Right lobe of liver (tissue), 6 donors: ENCODE results near the gene SSBP3. TPM values are rescaled to one million over a fixed set of nuclear protein-coding genes. Genes with fewer than 3 reads are reported as not detected.

Experiments
- ATAC-seq, 4 donors: fragments of 200-7000 bp; cut with Tn5 transposase; one replicate each; pipeline ENCODE4 v1.9.1; 2020; ENCODE audit warnings: mild to moderate bottlenecking in 4 of 4, moderate library complexity in 4 of 4
- DNase-seq, 3 donors: peaks; one replicate each; pipeline ENCODE4 v3.0.0-alpha.2; 2020
- H3K27ac ChIP-seq, 3 donors: fragments of 200-600 bp; one replicate each; pipeline ENCODE4 v1.8.0; 2022
- H3K27me3 ChIP-seq, 2 donors: fragments of 200-600 bp; one replicate each; pipeline ENCODE4 v1.8.0; 2022
- H3K36me3 ChIP-seq, 4 donors: fragments of 200-600 bp; sonication (generic) in 1 of 4; one replicate each; pipeline versions ENCODE4 v1.5.1 to v1.8.0; 2017 to 2022; ENCODE audit warnings: control low read depth in 1 of 4
- H3K4me1 ChIP-seq, 4 donors: fragments of 200-600 bp; sonication (generic) in 1 of 4; one replicate each; pipeline versions ENCODE4 v1.5.1 to v1.8.0; 2017 to 2022; ENCODE audit warnings: control low read depth in 1 of 4
- H3K4me3 ChIP-seq, 3 donors: fragments of 200-600 bp; one replicate each; pipeline ENCODE4 v1.8.0; 2022
- H3K9me3 ChIP-seq, 4 donors: fragments of 200-600 bp; sonication (generic) in 1 of 4; one replicate each; pipeline versions ENCODE4 v1.5.1 to v1.8.0; 2017 to 2022; ENCODE audit warnings: control low read depth in 1 of 4
- POLR2A ChIP-seq: fragments of 450-650 bp; IDR thresholded peaks from one replicate; pipeline ENCODE4 v1.6.1; 2017; ENCODE audit warnings: antibody characterized with exemption, mild to moderate bottlenecking
- WGBS: methylation state at CpG from one replicate; pipeline ENCODE4 v1.1.6; 2018; ENCODE audit warnings: low coverage, low lambda C conversion rate; ENCODE audit not compliant: insufficient coverage; ENCODE audit errors: missing lambda C conversion rate; 5-methylcytosine and 5-hydroxymethylcytosine counted together
- intact Hi-C, 2 donors: fragments of 100-400 bp; cut with DNase I; formaldehyde crosslinking; loops; one replicate each; pipeline versions ENCODE4 v1.11.2 to v1.14.1; 2022
- total RNA-seq, 6 experiments: library from RNA; depleted of rRNA in 2 of 6; stranded (reverse); fragments of >200 nt in 2 of 6; fragmentation: NEBNext Ultra II Directional in 3 of 6; extraction: Animal tissue kit (Norgen Biotek cat#: 25700) in 3 of 6; gene quantifications; one replicate each; pipeline versions ENCODE4 v1.1.0 to v1.2.4, GENCODE V29; 2016 to 2023
- TF ChIP-seq, protein P1 (sequence below), 4 donors: fragments of 200-600 bp in 3 of 4; fragments of 450-650 bp in 1 of 4; IDR thresholded peaks; one replicate each; pipeline versions ENCODE4 v1.5.1 to v1.8.0; 2016 to 2022; ENCODE audit warnings: antibody characterized with exemption in 4 of 4, mild to moderate bottlenecking in 2 of 4
- donor health status: DM: no; HTN: yes; CAD: no.
- donor health status: DM: no; HTN: no; CAD: no.
- donor health status: DM: no; HTN: no; CAD: no.
- donor health status: DM: no; HTN: yes; CAD: no.
- donor health status: DM: no; HTN: yes; CAD: no.

Gene SSBP3
- total RNA-seq, 6 experiments from 2014 or later = 19.4 to 34.1 (median 24.4) TPM

DNA sequence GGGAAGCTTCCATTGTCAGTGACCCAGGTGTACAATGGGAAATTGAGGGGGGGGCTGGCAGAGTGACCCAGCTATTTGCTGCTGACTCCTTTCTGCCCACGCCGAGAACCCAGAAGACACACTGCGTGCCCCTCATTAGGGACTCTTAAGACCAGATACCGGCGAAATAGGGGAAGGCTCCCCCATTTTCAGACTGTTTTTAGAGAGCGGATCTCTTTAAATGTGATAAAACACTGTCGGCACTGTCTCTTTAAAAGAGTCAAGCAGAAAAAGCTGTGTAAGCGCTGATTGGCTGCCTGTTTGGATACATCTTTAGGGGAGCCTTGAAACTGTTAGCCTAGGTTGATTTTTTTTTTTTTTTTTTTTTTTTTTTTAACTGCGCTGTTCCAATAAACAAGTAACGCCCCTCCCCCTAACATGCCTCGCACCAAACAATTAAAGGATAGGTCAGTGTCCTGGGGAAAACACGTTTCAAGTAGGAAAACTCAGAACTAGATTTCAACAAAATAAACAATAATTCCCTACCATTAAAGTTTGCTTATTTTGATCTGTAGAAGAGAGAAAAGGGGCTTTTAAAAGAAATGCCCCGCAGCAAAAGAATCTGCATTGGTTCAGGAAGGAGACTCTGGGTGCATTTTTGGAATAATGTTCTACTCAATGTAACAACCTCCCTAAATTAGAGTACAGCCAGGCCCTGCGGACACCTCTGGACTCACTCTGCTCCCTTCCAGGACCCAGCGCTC lies 1.4 kb upstream of the SSBP3 start:
- WGBS = 8% methylated on average over 15 of the region's 15 CpGs
- H3K9me3 ChIP-seq = no peaks in the 10 kb centered on the region
- peak; percentile 22 for TF ChIP-seq POLR2A
- TF ChIP-seq, protein P1, sequence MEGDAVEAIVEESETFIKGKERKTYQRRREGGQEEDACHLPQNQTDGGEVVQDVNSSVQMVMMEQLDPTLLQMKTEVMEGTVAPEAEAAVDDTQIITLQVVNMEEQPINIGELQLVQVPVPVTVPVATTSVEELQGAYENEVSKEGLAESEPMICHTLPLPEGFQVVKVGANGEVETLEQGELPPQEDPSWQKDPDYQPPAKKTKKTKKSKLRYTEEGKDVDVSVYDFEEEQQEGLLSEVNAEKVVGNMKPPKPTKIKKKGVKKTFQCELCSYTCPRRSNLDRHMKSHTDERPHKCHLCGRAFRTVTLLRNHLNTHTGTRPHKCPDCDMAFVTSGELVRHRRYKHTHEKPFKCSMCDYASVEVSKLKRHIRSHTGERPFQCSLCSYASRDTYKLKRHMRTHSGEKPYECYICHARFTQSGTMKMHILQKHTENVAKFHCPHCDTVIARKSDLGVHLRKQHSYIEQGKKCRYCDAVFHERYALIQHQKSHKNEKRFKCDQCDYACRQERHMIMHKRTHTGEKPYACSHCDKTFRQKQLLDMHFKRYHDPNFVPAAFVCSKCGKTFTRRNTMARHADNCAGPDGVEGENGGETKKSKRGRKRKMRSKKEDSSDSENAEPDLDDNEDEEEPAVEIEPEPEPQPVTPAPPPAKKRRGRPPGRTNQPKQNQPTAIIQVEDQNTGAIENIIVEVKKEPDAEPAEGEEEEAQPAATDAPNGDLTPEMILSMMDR (IDR thresholded peaks at IDR 0.05) = no peak
- H3K27ac ChIP-seq = peak overlapping the region; percentile 67 to 86 (median 83)
- peak overlapping the region; percentile 65 to 79 (median 67) for H3K4me3 ChIP-seq
- H3K4me1 ChIP-seq = peaks cover 0 to 8% (median 3%) of the 10 kb centered on the region in 4 donors
- DNase-seq = peak in 2 of 3 donors; percentile 46 to 82
- no peaks in the 10 kb centered on the region for H3K27me3 ChIP-seq
- intact Hi-C loops = loop anchor here (5.0 to 10.0 kb wide), 3 partner anchors 80 to 135 kb away; no protein-coding TSS in a partner anchor
- peak; percentile 62 to 71 (median 70) for ATAC-seq
- H3K36me3 ChIP-seq = no peaks in the 10 kb centered on the region

DNA sequence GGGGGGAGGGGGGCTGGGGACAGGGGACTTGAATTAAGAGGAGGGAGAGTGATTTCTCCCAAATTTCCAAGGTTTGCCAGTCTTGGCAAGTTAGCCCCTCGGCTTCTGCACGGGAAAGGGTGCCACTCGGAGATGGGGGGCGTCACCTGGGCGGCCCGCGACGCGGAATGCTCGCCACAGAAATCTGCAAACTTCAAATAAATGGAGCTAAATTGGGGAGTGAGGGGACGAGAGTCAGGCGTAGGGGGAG lies 885 bp upstream of the SSBP3 start:
- peak in 1 of 4 donors; percentile 5 for ATAC-seq
- Histone ChIP-seq H3K36me3 (no peaks in the 10 kb centered on the region), H3K4me3 (peak overlapping the region; percentile 65 to 79 (median 67)), H3K27ac (peak overlapping the region; percentile 67 to 86 (median 83)), H3K9me3 (no peaks in the 10 kb centered on the region), H3K4me1 (peaks cover 0 to 8% (median 3%) of the 10 kb centered on the region in 4 donors), H3K27me3 (no peaks in the 10 kb centered on the region)
- 0% methylated on average over 12 of the region's 12 CpGs for WGBS
- intact Hi-C loops = loop anchor here (5.0 to 10.0 kb wide), 3 partner anchors 80 to 135 kb away; no protein-coding TSS in a partner anchor
- peak in 1 of 3 donors; percentile 55 for DNase-seq
- TF ChIP-seq POLR2A = no peak
- TF ChIP-seq, protein P1 (IDR thresholded peaks at IDR 0.05) = no peak

GRCh38 chr1:54405898-54406293 lies 298 bp downstream of the SSBP3 start:
- Histone ChIP-seq H3K4me3 (peak overlapping the region; percentile 62 to 79 (median 79)), H3K4me1 (peaks cover 0 to 8% (median 3%) of the 10 kb centered on the region in 4 donors), H3K27ac (peak overlapping the region in 2 of 3 donors; percentile 37 to 44), H3K27me3 (no peaks in the 10 kb centered on the region), H3K9me3 (no peaks in the 10 kb centered on the region), H3K36me3 (peaks cover 0 to 12% (median 1%) of the 10 kb centered on the region in 4 donors)
- ATAC-seq (no peak), DNase-seq (peak; percentile 38 to 62 (median 54))
- TF ChIP-seq, protein P1 (IDR thresholded peaks at IDR 0.05) = no peak
- TF ChIP-seq POLR2A = no peak
- intact Hi-C loops = loop anchor here (5.0 to 10.0 kb wide), 3 partner anchors 81 to 134 kb away; no protein-coding TSS in a partner anchor
- WGBS = no CpG with 5 or more reads among the region's 57 CpGs

- TF ChIP-seq, protein P1 (IDR thresholded peaks at IDR 0.05) = no peak
- TF ChIP-seq POLR2A = no peak
- H3K4me3 ChIP-seq = peak overlapping the region; percentile 62 to 79 (median 79)
- no peaks in the 10 kb centered on the region for H3K27me3 ChIP-seq
- H3K36me3 ChIP-seq = peaks cover 0 to 19% (median 3%) of the 10 kb centered on the region in 4 donors
- H3K27ac ChIP-seq = peak overlapping the region; percentile 2 to 47 (median 43)
- intact Hi-C loops = loop anchor here (5.0 to 10.0 kb wide), 3 partner anchors 82 to 133 kb away; no protein-coding TSS in a partner anchor
- no peaks in the 10 kb centered on the region for H3K9me3 ChIP-seq
- WGBS = 30% methylated on average over 11 of the region's 92 CpGs
- DNase-seq (peak; percentile 55 to 65 (median 56)), ATAC-seq (peak; percentile 6 to 35 (median 16))
- peaks cover 0 to 8% (median 3%) of the 10 kb centered on the region in 4 donors for H3K4me1 ChIP-seq
These were observed 976 bp downstream of the SSBP3 start for GRCh38 chr1:54404939-54405897.
